T1000 (cell line): ENCODE measurements around the gene SDC4.

Source experiments
- DNase-seq: peaks from one replicate; lab custom pipeline; 2025; ENCODE audit warnings: mixed read lengths; lab: John Stamatoyannopoulos, UW

Gene SDC4

GRCh38 chr20:45347936-45348778, at the start of gene SDC4:
Gene SDC4, minus strand, starts transcription at chr20:45348424. Its CDS starts 40 bp downstream, at chr20:45348384.
- peak; percentile 84 for DNase-seq

- DNase-seq, result no peak
Measured at GRCh38 chr20:45395114-45395415, 46.8 kb upstream of the SDC4 start.

- no peak for DNase-seq
Measured at GRCh38 chr20:45394221-45395113, 46.2 kb upstream of the SDC4 start.

- DNase-seq, result no peak
Measured at GRCh38 chr20:45392733-45393132, 44.5 kb upstream of the SDC4 start.

GRCh38 chr20:45391559-45391958, 43.3 kb upstream of the SDC4 start:
- DNase-seq, result no peak

- no peak for DNase-seq
Measured at GRCh38 chr20:45390931-45391330, 42.7 kb upstream of the SDC4 start.

GRCh38 chr20:45387274-45387673, 39.0 kb upstream of the SDC4 start:
- DNase-seq, result no peak

GRCh38 chr20:45378191-45378590, 30.0 kb upstream of the SDC4 start, which contains the start of gene TP53TG5:
Gene TP53TG5, minus strand, starts transcription at chr20:45378325. Its CDS starts 89 bp downstream, at chr20:45378236.
- no peak for DNase-seq

- DNase-seq, result no peak
Measured at GRCh38 chr20:45377269-45377668, 29.0 kb upstream of the SDC4 start.

GRCh38 chr20:45374966-45375365, 26.7 kb upstream of the SDC4 start:
- DNase-seq, result no peak

- DNase-seq, result no peak
Measured at GRCh38 chr20:45374101-45374467, 25.9 kb upstream of the SDC4 start.

GRCh38 chr20:45373353-45374100, 25.3 kb upstream of the SDC4 start:
- no peak for DNase-seq

- DNase-seq, result no peak
Measured at GRCh38 chr20:45372646-45373352, 24.6 kb upstream of the SDC4 start.

GRCh38 chr20:45372241-45372640, 24.0 kb upstream of the SDC4 start:
- no peak for DNase-seq

GRCh38 chr20:45370571-45371160, 22.4 kb upstream of the SDC4 start:
- no peak for DNase-seq

- DNase-seq, result no peak
Measured at GRCh38 chr20:45368221-45368980, 20.2 kb upstream of the SDC4 start.

- DNase-seq, result no peak
Measured at GRCh38 chr20:45367126-45367525, 18.9 kb upstream of the SDC4 start.

GRCh38 chr20:45366631-45367030, 18.4 kb upstream of the SDC4 start:
- no peak for DNase-seq

- DNase-seq, result no peak
Measured at GRCh38 chr20:45366192-45366591, 18.0 kb upstream of the SDC4 start.

GRCh38 chr20:45365444-45365970, 17.3 kb upstream of the SDC4 start:
- no peak for DNase-seq
